H1 (cell line): ENCODE measurements around the gene UBE2D2. TPM values are rescaled to one million over a fixed set of nuclear protein-coding genes. Genes with fewer than 3 reads are reported as not detected.

Source experiments
- CTCF ChIA-PET: fragments of 300-600 bp; sonication (Branson Sonifier 250); formaldehyde crosslinking; loops from one replicate; lab custom pipeline; 2021; ENCODE audit not compliant: partially characterized antibody; lab: Charles Lee
- POLR2A ChIA-PET: fragments of 300-600 bp; sonication (Branson Sonifier 250); formaldehyde crosslinking; loops from one replicate; lab custom pipeline; 2021; ENCODE audit warnings: inconsistent platforms; ENCODE audit not compliant: partially characterized antibody; lab: Charles Lee
- DNase-seq, 2 experiments: peaks; one replicate each; pipeline versions ENCODE4 v3.0.0 to v3.0.0-alpha.2; 2010 to 2022; ENCODE audit warnings: low spot score in 2 of 2, low read depth in 1 of 2, mixed read lengths in 1 of 2
- FAIRE-seq: peaks from 2 replicates; lab custom pipeline; 2011; peaks lifted over from hg19 to GRCh38; lab: Jason Lieb, UNC
- H2AFZ ChIP-seq: 2 replicates; pipeline ENCODE4 v1.8.1; 2012; ENCODE audit warnings: low read length, inconsistent platforms
- H2AK5ac ChIP-seq: 2 replicates; pipeline ENCODE4 v1.6.1; 2013; ENCODE audit warnings: low read depth, low read length
- H2BK120ac ChIP-seq: replicated peaks from 2 replicates; pipeline ENCODE3; 2013; ENCODE audit warnings: low read depth, low read length, inconsistent platforms
- H2BK12ac ChIP-seq: 2 replicates; pipeline ENCODE4 v1.6.1; 2013; ENCODE audit warnings: low read depth, low read length
- H2BK15ac ChIP-seq: 2 replicates; pipeline ENCODE4 v1.6.1; 2013; ENCODE audit warnings: low read length
- H2BK20ac ChIP-seq: 2 replicates; pipeline ENCODE4 v1.6.1; 2013; ENCODE audit warnings: low read length
- H2BK5ac ChIP-seq: 2 replicates; pipeline ENCODE4 v1.6.1; 2013; ENCODE audit warnings: low read depth, low read length
- H3K14ac ChIP-seq: 2 replicates; pipeline ENCODE4 v1.6.1; 2013; ENCODE audit warnings: inconsistent platforms; ENCODE audit not compliant: insufficient read length
- H3K18ac ChIP-seq: 2 replicates; pipeline ENCODE4 v1.6.1; 2013; ENCODE audit warnings: low read length; ENCODE audit errors: extremely low read depth
- H3K23ac ChIP-seq: 2 replicates; pipeline ENCODE4 v1.6.1; 2013; ENCODE audit warnings: inconsistent platforms; ENCODE audit not compliant: insufficient read length
- H3K23me2 ChIP-seq: 2 replicates; pipeline ENCODE4 v1.6.1; 2013; ENCODE audit warnings: low read depth, low read length
- H3K27ac ChIP-seq: 2 replicates; pipeline ENCODE4 v1.6.1; 2011; ENCODE audit warnings: low read depth, low read length, inconsistent platforms
- H3K27me3 ChIP-seq, 4 experiments: replicated peaks in 1 of 4; 1 replicate in 1 of 4; 2 replicates in 3 of 4; pipeline versions ENCODE4 v1.6.1 to v1.8.1; 2011 to 2013; ENCODE audit warnings: low read length in 3 of 4, mild to moderate bottlenecking in 3 of 4, inconsistent platforms in 2 of 4, mixed read lengths in 2 of 4, moderate library complexity in 1 of 4; ENCODE audit not compliant: control insufficient read depth in 3 of 4, insufficient read depth in 3 of 4; ENCODE audit errors: extremely low read depth in 1 of 4
- H3K36me3 ChIP-seq, 4 experiments: 2 replicates each; pipeline versions ENCODE4 v1.6.1 to v1.8.1; 2011 to 2013; ENCODE audit warnings: mild to moderate bottlenecking in 4 of 4, low read length in 3 of 4, moderate library complexity in 2 of 4, control low read depth in 1 of 4, inconsistent platforms in 1 of 4; ENCODE audit not compliant: insufficient read depth in 4 of 4, control insufficient read depth in 2 of 4
- H3K4ac ChIP-seq: replicated peaks from 2 replicates; pipeline ENCODE3; 2013; ENCODE audit warnings: low read length, low read depth, mixed read lengths, inconsistent platforms; ENCODE audit not compliant: insufficient read length
- H3K4me1 ChIP-seq, 4 experiments: replicated peaks in 1 of 4; 1 replicate in 1 of 4; 2 replicates in 3 of 4; pipeline versions ENCODE4 v1.6.1 to v1.8.1; 2011 to 2013; ENCODE audit warnings: low read length in 3 of 4, inconsistent platforms in 2 of 4, mixed read lengths in 1 of 4; ENCODE audit not compliant: insufficient read depth in 4 of 4, control insufficient read depth in 3 of 4
- H3K4me2 ChIP-seq, 2 experiments: 2 replicates each; pipeline versions ENCODE4 v1.6.1 to v1.8.1; 2011 to 2013; ENCODE audit warnings: low read depth in 2 of 2, low read length in 2 of 2, control low read depth in 1 of 2, inconsistent platforms in 1 of 2, mild to moderate bottlenecking in 1 of 2; ENCODE audit not compliant: insufficient read depth in 1 of 2
- H3K4me3 ChIP-seq, 4 experiments: fragments of 200-600, 300-600 bp in 1 of 4; sonication (generic), shearing (Covaris generic), sonication (Bioruptor Twin) in 1 of 4; 2 replicates each; pipeline versions ENCODE4 v1.5.1 to v1.8.1; 2011 to 2016; ENCODE audit warnings: low read length in 4 of 4, low read depth in 3 of 4, control low read depth in 2 of 4, inconsistent platforms in 2 of 4, mild to moderate bottlenecking in 2 of 4, mixed read lengths in 1 of 4, moderate library complexity in 1 of 4; ENCODE audit not compliant: insufficient read depth in 2 of 4; ENCODE audit errors: extremely low read depth in 1 of 4
- H3K56ac ChIP-seq: replicated peaks from 2 replicates; pipeline ENCODE3; 2013; ENCODE audit warnings: low read depth, mild to moderate bottlenecking, mixed read lengths, low read length, inconsistent platforms; ENCODE audit not compliant: insufficient read length
- H3K79me1 ChIP-seq: 2 replicates; pipeline ENCODE4 v1.6.1; 2013; ENCODE audit warnings: low read depth, low read length, control low read depth
- H3K79me2 ChIP-seq, 2 experiments: 2 replicates each; pipeline versions ENCODE4 v1.6.1 to v1.8.1; 2012 to 2013; ENCODE audit warnings: low read length in 2 of 2, mild to moderate bottlenecking in 2 of 2, inconsistent platforms in 1 of 2; ENCODE audit not compliant: insufficient read depth in 2 of 2, control insufficient read depth in 1 of 2
- H3K9ac ChIP-seq, 4 experiments: replicated peaks in 1 of 4; 1 replicate in 1 of 4; 2 replicates in 3 of 4; pipeline versions ENCODE4 v1.6.1 to v1.8.1; 2011 to 2013; ENCODE audit warnings: low read depth in 3 of 4, low read length in 3 of 4, control low read depth in 2 of 4, mild to moderate bottlenecking in 2 of 4, moderate library complexity in 2 of 4, inconsistent platforms in 1 of 4; ENCODE audit errors: extremely low read depth in 1 of 4
- H3K9me3 ChIP-seq, 2 experiments: 2 replicates each; pipeline versions ENCODE4 v1.6.1 to v1.8.1; 2012 to 2013; ENCODE audit warnings: mild to moderate bottlenecking in 2 of 2, moderate library complexity in 2 of 2, control low read depth in 1 of 2, inconsistent platforms in 1 of 2, low read depth in 1 of 2, low read length in 1 of 2, mixed read lengths in 1 of 2; ENCODE audit not compliant: insufficient read depth in 2 of 2
- H4K20me1 ChIP-seq, 2 experiments: replicated peaks in 1 of 2; 2 replicates each; pipeline versions ENCODE3 to v1.8.1; 2011 to 2013; ENCODE audit warnings: inconsistent platforms in 2 of 2, low read length in 2 of 2, mild to moderate bottlenecking in 1 of 2; ENCODE audit not compliant: insufficient read depth in 2 of 2, control insufficient read depth in 1 of 2
- H4K5ac ChIP-seq: 2 replicates; pipeline ENCODE4 v1.6.1; 2013; ENCODE audit warnings: low read length, low read depth, mixed read lengths, inconsistent platforms; ENCODE audit not compliant: insufficient read length
- H4K8ac ChIP-seq: 2 replicates; pipeline ENCODE4 v1.8.0; 2013; ENCODE audit warnings: mild to moderate bottlenecking, moderate library complexity, low read length, inconsistent platforms; ENCODE audit not compliant: insufficient read depth; ENCODE audit errors: extremely low read depth
- H4K91ac ChIP-seq: replicated peaks from 2 replicates; pipeline ENCODE3; 2013; ENCODE audit warnings: low read length, mixed read lengths, inconsistent platforms; ENCODE audit not compliant: insufficient read length
- CBX8 ChIP-seq: fragments of 300-800, 300-1000 bp; sonication (generic); IDR thresholded peaks from 2 replicates; pipeline ENCODE4 v1.7.1; 2016; ENCODE audit warnings: low read depth, low read length, borderline replicate concordance
- CTBP2 ChIP-seq: IDR thresholded peaks from 2 replicates; pipeline ENCODE4 v1.7.0; 2011; ENCODE audit warnings: borderline replicate concordance, mild to moderate bottlenecking, moderate library complexity, mixed read lengths, low read length; ENCODE audit not compliant: insufficient read depth, insufficient read length
- EP300 ChIP-seq, 2 experiments: IDR thresholded peaks; 1 replicate in 1 of 2; 2 replicates in 1 of 2; pipeline ENCODE4 v1.6.1; 2011 to 2012; ENCODE audit warnings: low read depth in 2 of 2, low read length in 2 of 2, mild to moderate bottlenecking in 2 of 2, borderline replicate concordance in 1 of 2, inconsistent platforms in 1 of 2, moderate library complexity in 1 of 2
- FOSL1 ChIP-seq: IDR thresholded peaks from 2 replicates; pipeline ENCODE4 v1.6.1; 2011; ENCODE audit warnings: mild to moderate bottlenecking, low read depth, low read length, moderate library complexity; ENCODE audit not compliant: insufficient read depth
- KDM1A ChIP-seq: fragments of 200-600, 300-600 bp; sonication (generic); IDR thresholded peaks from 2 replicates; pipeline ENCODE4 v1.7.1; 2016; ENCODE audit warnings: mild to moderate bottlenecking, low read length, borderline replicate concordance
- KDM4A ChIP-seq: IDR thresholded peaks from one replicate; pipeline ENCODE4 v1.7.1; 2012; ENCODE audit warnings: low read depth, mild to moderate bottlenecking, moderate library complexity, low read length, inconsistent platforms; ENCODE audit not compliant: severe bottlenecking
- ZNF274 ChIP-seq: IDR thresholded peaks from 2 replicates; pipeline ENCODE4 v1.7.0; 2012; ENCODE audit warnings: low read length, borderline replicate concordance; ENCODE audit errors: extremely low read depth
- WGBS, 2 experiments: shearing (Covaris generic) in 1 of 2; methylation state at CpG; one replicate each; pipeline versions ENCODE4 v1.1.6 to v1.1.7; 2013 to 2015; ENCODE audit warnings: low lambda C conversion rate in 2 of 2, mixed read lengths in 2 of 2, inconsistent platforms in 1 of 2, low coverage in 1 of 2, missing lambda C conversion rate in 1 of 2; ENCODE audit not compliant: insufficient replicate concordance in 2 of 2, insufficient coverage in 1 of 2, insufficient read length in 1 of 2; ENCODE audit errors: extremely low coverage in 1 of 2, missing lambda C conversion rate in 1 of 2; 5-methylcytosine and 5-hydroxymethylcytosine counted together
- polyA plus RNA-seq, 7 experiments: library from polyadenylated mRNA; depleted of rRNA in 3 of 7; stranded (reverse) in 5 of 7; unstranded in 2 of 7; fragments of >200 nt in 5 of 7; fragments of 200-250 nt in 2 of 7; gene quantifications; 1 replicate in 5 of 7; 2 replicates in 1 of 7; 4 replicates in 1 of 7; pipeline versions ENCODE4 v1.2.1 to v1.2.3, GENCODE V29; 2011 to 2013; ENCODE audit warnings: missing spikeins in 2 of 7, mixed read lengths in 2 of 7
- total RNA-seq: library from RNA; stranded (reverse); fragmentation: NEBNext Ultra II Directional; extraction: Animal tissue kit (Norgen Biotek cat#: 25700); gene quantifications from 2 replicates; pipeline ENCODE4 v1.2.1, GENCODE V29; 2021
- TF ChIP-seq, protein P1 (sequence below): IDR thresholded peaks from 2 replicates; pipeline ENCODE4 v1.6.1; 2012; ENCODE audit warnings: low read length, inconsistent platforms

UBE2D2 gene
- total and polyA plus RNA-seq, 2 of the 8 experiments (the other 6 are each of a cell fraction or from before 2014, with no cell fraction given): 66.9 to 203 TPM

DNA sequence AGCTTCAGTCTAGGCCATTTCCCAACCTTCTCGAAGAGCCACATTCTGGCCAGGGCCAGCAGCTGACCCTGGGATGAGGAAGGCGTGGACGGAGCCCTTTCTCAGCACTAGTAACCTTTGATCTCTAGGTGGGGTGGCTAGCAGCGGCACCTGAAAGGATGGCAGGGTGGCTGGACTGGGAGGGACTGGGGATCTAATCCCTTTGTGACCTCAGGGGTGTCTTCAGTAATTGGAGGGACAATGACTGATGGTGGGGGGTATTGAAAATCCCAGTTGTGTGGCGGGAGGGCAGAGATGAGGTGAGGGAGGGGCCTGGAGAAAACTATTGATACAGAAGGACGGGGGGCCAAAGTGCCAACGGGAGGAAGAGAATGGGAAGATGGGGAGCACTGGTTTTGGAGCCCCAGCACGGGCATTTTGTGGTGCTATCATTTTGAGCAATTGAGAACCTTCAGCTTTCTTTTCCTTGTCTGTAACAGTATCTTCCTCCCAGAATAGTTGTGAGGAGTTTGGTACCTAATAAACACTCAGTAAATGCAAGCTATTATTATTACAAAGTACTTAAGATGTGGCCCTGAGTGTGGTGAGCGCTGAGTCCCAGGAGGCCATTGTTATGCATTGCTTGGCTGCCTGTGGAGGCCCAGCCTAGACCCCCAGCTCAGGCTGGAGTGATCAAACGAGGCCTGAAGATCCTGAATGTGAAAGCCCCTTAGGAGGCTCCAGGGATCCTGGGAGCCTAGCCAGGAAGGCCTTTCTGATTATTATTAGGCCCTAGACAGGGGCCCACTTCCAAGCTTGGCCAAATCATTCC, 37.3 kb upstream of the UBE2D2 start:
- Histone ChIP-seq H3K79me2 (no peaks in the 10 kb centered on the region), H2BK120ac (no peak overlapping the region), H4K91ac (no peak overlapping the region), H3K23ac (no peak overlapping the region), H3K9me3 (no peaks in the 10 kb centered on the region), H2BK15ac (no peak overlapping the region), H3K18ac (peak overlapping the region; percentile 1; the same call in 1 of the 2 replicates), H3K27ac (no peak overlapping the region), H2BK12ac (peak overlapping the region; percentile 77; the same call in 1 of the 2 replicates), H4K20me1 (no peaks in the 10 kb centered on the region), H4K8ac (no peak overlapping the region), H2AFZ (no peak overlapping the region), H3K23me2 (peaks cover 5% of the 10 kb centered on the region; the same call in 1 of the 2 replicates), H3K4me1 (peaks cover 7 to 34% (median 28%) of the 10 kb centered on the region in 4 experiments; a peak in 6 of 7 replicates), H3K4me3 (peak overlapping the region in 1 of 4 experiments; percentile 38; a peak in 1 of 8 replicates), H3K14ac (no peak overlapping the region), H2AK5ac (no peak overlapping the region; the same call in 1 of the 2 replicates), H2BK5ac (peak overlapping the region; percentile 73; the same call in 1 of the 2 replicates), H3K4me2 (peak overlapping the region; percentile 32 to 55), H2BK20ac (0 out of 2 replicates have a peak overlapping the region, but pooled peaks have one; percentile 32), H3K27me3 (no peaks in the 10 kb centered on the region), H3K79me1 (no peaks in the 10 kb centered on the region), H3K9ac (no peak overlapping the region), H3K36me3 (no peaks in the 10 kb centered on the region), H3K4ac (no peak overlapping the region), H4K5ac (no peak overlapping the region), H3K56ac (no peak overlapping the region)
- 8% methylated on average over 10 of the region's 10 CpGs; no CpG with 5 or more reads in 1 of the 2 experiments for WGBS, 2 experiments
- peak; percentile 73 to 93 for DNase-seq
- CTCF ChIA-PET: interaction anchor here (0.7 to 17.5 kb wide), 14 partner anchors 9 to 245 kb away, joined by 3 to 319 read pairs (median 3); partner anchors contain the start of gene UBE2D2
- POLR2A ChIA-PET: interaction anchor here (0.7 to 3.6 kb wide), 16 partner anchors 9 to 230 kb away, joined by 3 to 17 read pairs (median 3); partner anchors contain the start of genes DNAJC18, ECSCR and UBE2D2
- FAIRE-seq: peak; percentile 60
- TF ChIP-seq KDM1A (peak; percentile 88; the same call in 1 of the 2 replicates), EP300 (IDR thresholded peaks at IDR 0.05; ENCODE audit: borderline replicate concordance in 1 of 2, low read depth in 2 of 2, low read length in 2 of 2) (peak in 1 of 2 experiments; percentile 82; a peak in 1 of 3 replicates), FOSL1 (no peak), ZNF274 (no peak), KDM4A (no peak), CBX8 (no peak), CTBP2 (peak; percentile 94)
- TF ChIP-seq, protein P1, sequence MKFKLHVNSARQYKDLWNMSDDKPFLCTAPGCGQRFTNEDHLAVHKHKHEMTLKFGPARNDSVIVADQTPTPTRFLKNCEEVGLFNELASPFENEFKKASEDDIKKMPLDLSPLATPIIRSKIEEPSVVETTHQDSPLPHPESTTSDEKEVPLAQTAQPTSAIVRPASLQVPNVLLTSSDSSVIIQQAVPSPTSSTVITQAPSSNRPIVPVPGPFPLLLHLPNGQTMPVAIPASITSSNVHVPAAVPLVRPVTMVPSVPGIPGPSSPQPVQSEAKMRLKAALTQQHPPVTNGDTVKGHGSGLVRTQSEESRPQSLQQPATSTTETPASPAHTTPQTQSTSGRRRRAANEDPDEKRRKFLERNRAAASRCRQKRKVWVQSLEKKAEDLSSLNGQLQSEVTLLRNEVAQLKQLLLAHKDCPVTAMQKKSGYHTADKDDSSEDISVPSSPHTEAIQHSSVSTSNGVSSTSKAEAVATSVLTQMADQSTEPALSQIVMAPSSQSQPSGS: peak; percentile 62
